Measurements from ENCODE around the gene AFDN.

- TF ChIP-seq CTCF (conservative IDR thresholded peaks at IDR 0.05; ENCODE audit: low read depth, low read length) = no peak
- TF ChIP-seq EZH2 (IDR thresholded peaks at IDR 0.05; ENCODE audit: borderline replicate concordance, low read depth, low read length, poor library complexity, severe bottlenecking) = no peak
Observed at GRCh38 chr6:167920165-167920564, 93.5 kb downstream of the AFDN start.
